GM23338 (cell line): ENCODE measurements around the gene BCR. TPM values are rescaled to one million over a fixed set of nuclear protein-coding genes. Genes with fewer than 3 reads are reported as not detected.

Source experiments
- ATAC-seq: fragments of 200-7000 bp; cut with Tn5 transposase; 3 replicates; pipeline ENCODE4 v1.9.1; 2020
- DNase-seq: peaks from one replicate; pipeline ENCODE4 v3.0.0-alpha.2; 2015; ENCODE audit warnings: low spot score
- H2AFZ ChIP-seq: fragments of 200-600 bp; sonication (generic); 2 replicates; pipeline ENCODE4 v1.8.0; 2016; ENCODE audit warnings: antibody characterized with exemption, mild to moderate bottlenecking, moderate library complexity
- H3F3A ChIP-seq: fragments of 200-600 bp; sonication (generic); replicated peaks from 2 replicates; pipeline ENCODE4 v1.8.0; 2017; ENCODE audit warnings: antibody characterized with exemption, mixed run types, low read depth
- H3K27ac ChIP-seq: fragments of 200-600 bp; sonication (generic); 2 replicates; pipeline ENCODE4 v1.6.1; 2016; ENCODE audit warnings: low read depth
- H3K27me3 ChIP-seq: fragments of 200-600 bp; sonication (generic); 2 replicates; pipeline ENCODE4 v1.8.0; 2016; ENCODE audit warnings: mild to moderate bottlenecking, mixed run types, moderate library complexity; ENCODE audit not compliant: insufficient read depth
- H3K36me3 ChIP-seq: fragments of 200-600 bp; sonication (generic); 2 replicates; pipeline ENCODE4 v1.8.0; 2016; ENCODE audit warnings: mild to moderate bottlenecking; ENCODE audit not compliant: insufficient read depth
- H3K4me1 ChIP-seq: fragments of 200-600 bp; sonication (generic); 2 replicates; pipeline ENCODE4 v1.8.0; 2016; ENCODE audit warnings: mild to moderate bottlenecking, moderate library complexity; ENCODE audit not compliant: insufficient read depth
- H3K4me2 ChIP-seq: fragments of 200-600 bp; sonication (generic); 2 replicates; pipeline ENCODE4 v1.7.1; 2017; ENCODE audit warnings: mixed run types
- H3K4me3 ChIP-seq: fragments of 200-600 bp; sonication (generic); 2 replicates; pipeline ENCODE4 v1.6.1; 2016; ENCODE audit warnings: mixed run types
- H3K79me2 ChIP-seq: fragments of 200-600 bp; sonication (generic); replicated peaks from 2 replicates; pipeline ENCODE4 v1.8.0; 2017; ENCODE audit warnings: mild to moderate bottlenecking; ENCODE audit not compliant: insufficient read depth
- H3K9me2 ChIP-seq: fragments of 200-600 bp; sonication (generic); 2 replicates; pipeline ENCODE4 v1.8.0; 2017; ENCODE audit not compliant: insufficient read depth
- H4K20me1 ChIP-seq: fragments of 200-600 bp; sonication (generic); replicated peaks from 2 replicates; pipeline ENCODE4 v1.8.0; 2017; ENCODE audit warnings: mild to moderate bottlenecking; ENCODE audit not compliant: insufficient read depth
- H3K27ac Mint-ChIP-seq: 2 replicates; pipeline ENCODE4 v1.8.0; 2020; ENCODE audit warnings: inconsistent platforms, mild to moderate bottlenecking, moderate library complexity, mixed read lengths
- H3K27me3 Mint-ChIP-seq: 3 replicates; pipeline ENCODE4 v1.8.0; 2022; ENCODE audit warnings: low read depth, mild to moderate bottlenecking, moderate library complexity, mixed read lengths, inconsistent platforms; ENCODE audit not compliant: insufficient read depth, poor library complexity
- H3K36me3 Mint-ChIP-seq: 3 replicates; pipeline ENCODE4 v1.8.0; 2021; ENCODE audit warnings: low read depth, mild to moderate bottlenecking, inconsistent platforms, moderate library complexity, mixed read lengths
- H3K4me1 Mint-ChIP-seq: 3 replicates; pipeline ENCODE4 v1.8.0; 2020; ENCODE audit warnings: mild to moderate bottlenecking, inconsistent platforms, mixed read lengths
- H3K4me3 Mint-ChIP-seq: 3 replicates; pipeline ENCODE4 v1.8.0; 2021; ENCODE audit warnings: moderate library complexity, mild to moderate bottlenecking, inconsistent platforms, mixed read lengths
- H3K9me3 Mint-ChIP-seq: 3 replicates; pipeline ENCODE4 v1.8.0; 2020; ENCODE audit warnings: moderate library complexity, mild to moderate bottlenecking, inconsistent platforms, mixed read lengths
- CTCF ChIP-seq, 2 experiments: fragments of 200-600 bp in 1 of 2; sonication (generic) in 1 of 2; conservative IDR thresholded peaks; 2 replicates each; pipeline versions ENCODE4 v1.5.1 to v1.6.1; 2016 to 2017; ENCODE audit warnings: antibody characterized with exemption in 2 of 2, low read depth in 2 of 2, mild to moderate bottlenecking in 2 of 2, moderate library complexity in 1 of 2
- EZH2 ChIP-seq: fragments of 200-600 bp; sonication (generic); IDR thresholded peaks from one replicate; pipeline ENCODE4 v1.8.0; 2017; ENCODE audit warnings: antibody characterized with exemption, mild to moderate bottlenecking, low read depth; ENCODE audit not compliant: unreplicated experiment
- JUNB ChIP-seq: IDR thresholded peaks from one replicate; pipeline ENCODE4 v1.6.1; 2016; ENCODE audit warnings: antibody characterized with exemption; ENCODE audit not compliant: unreplicated experiment
- NANOG ChIP-seq: IDR thresholded peaks from 2 replicates; pipeline ENCODE4 v1.6.1; 2016; ENCODE audit warnings: antibody characterized with exemption, borderline replicate concordance
- POLR2AphosphoS5 ChIP-seq: IDR thresholded peaks from 2 replicates; pipeline ENCODE4 v1.6.1; 2016; ENCODE audit warnings: antibody characterized with exemption, low read depth
- STAT1 ChIP-seq: IDR thresholded peaks from one replicate; pipeline ENCODE4 v1.6.1; 2016; ENCODE audit warnings: antibody characterized with exemption; ENCODE audit not compliant: unreplicated experiment
- ZNF331 ChIP-seq: fragments of 250-450 bp; sonication (Bioruptor Pico); IDR thresholded peaks from 2 replicates; pipeline ENCODE4 v1.5.0; 2020; ENCODE audit warnings: low read depth, mild to moderate bottlenecking, moderate library complexity
- polyA plus RNA-seq: library from polyadenylated mRNA; unstranded; fragments of >200 nt; fragmentation: Nextera tagmentation; extraction: Ambion mirVana; gene quantifications from 2 replicates; pipeline ENCODE4 v1.2.1, GENCODE V29; 2016
- total RNA-seq: library from RNA; depleted of rRNA; stranded (reverse); fragments of >200 nt; shearing (Covaris generic); gene quantifications from 2 replicates; pipeline ENCODE4 v1.2.3, GENCODE V29; 2014
- TF ChIP-seq, protein P1 (sequence below): IDR thresholded peaks from 2 replicates; pipeline ENCODE4 v1.6.1; 2016; ENCODE audit warnings: antibody characterized with exemption
- TF ChIP-seq, protein P2 (sequence below): IDR thresholded peaks from one replicate; pipeline ENCODE4 v1.6.1; 2018; ENCODE audit warnings: antibody characterized with exemption; ENCODE audit not compliant: unreplicated experiment

The BCR gene
- total and polyA plus RNA-seq, 2 experiments from 2014 or later: 17.7 to 121 TPM

GRCh38 chr22:23273445-23274145 is 93.3 kb downstream of the BCR start:
- H3K27me3 ChIP-seq: no peaks in the 10 kb centered on the region
- no peaks in the 10 kb centered on the region for H3K79me2 ChIP-seq
- peaks cover 3% of the 10 kb centered on the region; the same call in 1 of the 2 replicates for H4K20me1 ChIP-seq
- no peak for ATAC-seq
- H3K4me1 ChIP-seq: peaks cover 13% of the 10 kb centered on the region; the same call in 1 of the 2 replicates
- H3K4me2 ChIP-seq: no peak overlapping the region
- Mint-ChIP-seq H3K27ac (no peak overlapping the region), H3K36me3 (peaks cover 59% of the 10 kb centered on the region), H3K9me3 (no peaks in the 10 kb centered on the region), H3K4me1 (peaks cover 23% of the 10 kb centered on the region), H3K27me3 (peaks cover 9% of the 10 kb centered on the region), H3K4me3 (no peak overlapping the region)
- peaks cover 3% of the 10 kb centered on the region; the same call in 1 of the 2 replicates for H3K36me3 ChIP-seq
- H3K9me2 ChIP-seq: no peaks in the 10 kb centered on the region
- TF ChIP-seq STAT1 (no peak), NANOG (no peak), POLR2AphosphoS5 (no peak), ZNF331 (CRISPR knock-in tag) (no peak), CTCF (conservative IDR thresholded peaks at IDR 0.05; ENCODE audit: low read depth in 2 of 2) (no peak), JUNB (no peak)
- TF ChIP-seq, protein P1, sequence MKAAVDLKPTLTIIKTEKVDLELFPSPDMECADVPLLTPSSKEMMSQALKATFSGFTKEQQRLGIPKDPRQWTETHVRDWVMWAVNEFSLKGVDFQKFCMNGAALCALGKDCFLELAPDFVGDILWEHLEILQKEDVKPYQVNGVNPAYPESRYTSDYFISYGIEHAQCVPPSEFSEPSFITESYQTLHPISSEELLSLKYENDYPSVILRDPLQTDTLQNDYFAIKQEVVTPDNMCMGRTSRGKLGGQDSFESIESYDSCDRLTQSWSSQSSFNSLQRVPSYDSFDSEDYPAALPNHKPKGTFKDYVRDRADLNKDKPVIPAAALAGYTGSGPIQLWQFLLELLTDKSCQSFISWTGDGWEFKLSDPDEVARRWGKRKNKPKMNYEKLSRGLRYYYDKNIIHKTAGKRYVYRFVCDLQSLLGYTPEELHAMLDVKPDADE: no peak
- DNase-seq: no peak
- no peak overlapping the region for H3K27ac ChIP-seq
- H3F3A ChIP-seq: 0 out of 2 replicates have a peak, but pooled peaks cover 4% of the 10 kb centered on the region
- H2AFZ ChIP-seq: no peak overlapping the region
- no peak overlapping the region for H3K4me3 ChIP-seq

DNA sequence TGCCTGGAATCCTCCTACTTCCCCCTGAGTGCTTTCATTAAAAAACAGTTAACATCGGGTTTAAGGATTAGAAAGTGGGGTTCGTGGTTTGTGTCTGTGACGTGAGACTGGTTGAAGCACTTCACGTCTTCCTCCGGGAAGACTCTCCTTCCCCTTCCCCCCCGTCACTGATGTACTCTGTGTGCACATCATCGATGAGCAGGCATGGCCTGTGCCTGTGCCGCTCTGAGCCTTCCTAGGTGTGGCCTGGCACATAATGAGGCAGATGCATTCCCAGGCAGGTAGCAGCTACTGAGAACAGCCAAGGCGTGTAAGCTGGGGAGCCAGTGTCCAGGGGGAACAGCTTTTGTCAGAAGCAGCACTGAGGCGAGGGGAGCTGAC is 93.8 kb downstream of the BCR start:
- Mint-ChIP-seq H3K4me1 (peaks cover 17% of the 10 kb centered on the region), H3K27ac (no peak overlapping the region), H3K27me3 (peaks cover 7% of the 10 kb centered on the region), H3K36me3 (peaks cover 60% of the 10 kb centered on the region), H3K9me3 (no peaks in the 10 kb centered on the region), H3K4me3 (no peak overlapping the region)
- Histone ChIP-seq H3K36me3 (peaks cover 3% of the 10 kb centered on the region; the same call in 1 of the 2 replicates), H3K4me3 (no peak overlapping the region), H3K9me2 (no peaks in the 10 kb centered on the region), H3K79me2 (no peaks in the 10 kb centered on the region), H3K27ac (no peak overlapping the region), H3K4me2 (no peak overlapping the region), H3K4me1 (peaks cover 8% of the 10 kb centered on the region; the same call in 1 of the 2 replicates), H2AFZ (no peak overlapping the region), H3K27me3 (no peaks in the 10 kb centered on the region), H4K20me1 (peaks cover 3% of the 10 kb centered on the region; the same call in 1 of the 2 replicates), H3F3A (0 out of 2 replicates have a peak, but pooled peaks cover 3% of the 10 kb centered on the region)
- no peak for ATAC-seq
- no peak for DNase-seq
- no peak for TF ChIP-seq EZH2
- TF ChIP-seq, protein P2, sequence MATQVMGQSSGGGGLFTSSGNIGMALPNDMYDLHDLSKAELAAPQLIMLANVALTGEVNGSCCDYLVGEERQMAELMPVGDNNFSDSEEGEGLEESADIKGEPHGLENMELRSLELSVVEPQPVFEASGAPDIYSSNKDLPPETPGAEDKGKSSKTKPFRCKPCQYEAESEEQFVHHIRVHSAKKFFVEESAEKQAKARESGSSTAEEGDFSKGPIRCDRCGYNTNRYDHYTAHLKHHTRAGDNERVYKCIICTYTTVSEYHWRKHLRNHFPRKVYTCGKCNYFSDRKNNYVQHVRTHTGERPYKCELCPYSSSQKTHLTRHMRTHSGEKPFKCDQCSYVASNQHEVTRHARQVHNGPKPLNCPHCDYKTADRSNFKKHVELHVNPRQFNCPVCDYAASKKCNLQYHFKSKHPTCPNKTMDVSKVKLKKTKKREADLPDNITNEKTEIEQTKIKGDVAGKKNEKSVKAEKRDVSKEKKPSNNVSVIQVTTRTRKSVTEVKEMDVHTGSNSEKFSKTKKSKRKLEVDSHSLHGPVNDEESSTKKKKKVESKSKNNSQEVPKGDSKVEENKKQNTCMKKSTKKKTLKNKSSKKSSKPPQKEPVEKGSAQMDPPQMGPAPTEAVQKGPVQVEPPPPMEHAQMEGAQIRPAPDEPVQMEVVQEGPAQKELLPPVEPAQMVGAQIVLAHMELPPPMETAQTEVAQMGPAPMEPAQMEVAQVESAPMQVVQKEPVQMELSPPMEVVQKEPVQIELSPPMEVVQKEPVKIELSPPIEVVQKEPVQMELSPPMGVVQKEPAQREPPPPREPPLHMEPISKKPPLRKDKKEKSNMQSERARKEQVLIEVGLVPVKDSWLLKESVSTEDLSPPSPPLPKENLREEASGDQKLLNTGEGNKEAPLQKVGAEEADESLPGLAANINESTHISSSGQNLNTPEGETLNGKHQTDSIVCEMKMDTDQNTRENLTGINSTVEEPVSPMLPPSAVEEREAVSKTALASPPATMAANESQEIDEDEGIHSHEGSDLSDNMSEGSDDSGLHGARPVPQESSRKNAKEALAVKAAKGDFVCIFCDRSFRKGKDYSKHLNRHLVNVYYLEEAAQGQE: no peak
